SK-N-SH (cell line): ENCODE results near the gene TBX19.

Experiments
- CTCF ChIP-seq: fragments of 200-600 bp; sonication (generic); IDR thresholded peaks from 2 replicates; pipeline ENCODE4 v1.6.1; 2017; ENCODE audit warnings: antibody characterized with exemption, mild to moderate bottlenecking, moderate library complexity
- EP300 ChIP-seq, 2 experiments: IDR thresholded peaks; 2 replicates each; pipeline versions ENCODE4 v1.4.0 to v1.6.1; 2012; ENCODE audit warnings: borderline replicate concordance in 1 of 2, low read depth in 1 of 2, low read length in 1 of 2
- FOXJ3 ChIP-seq: sonication (generic); formaldehyde crosslinking; IDR thresholded peaks from 2 replicates; pipeline ENCODE4 v1.5.1; 2020; ENCODE audit warnings: mild to moderate bottlenecking, missing genetic modification reagents
- GATA2 ChIP-seq: sonication (generic); formaldehyde crosslinking; IDR thresholded peaks from 2 replicates; pipeline ENCODE4 v1.5.0; 2020; ENCODE audit warnings: mild to moderate bottlenecking, missing genetic modification reagents
- MXI1 ChIP-seq: IDR thresholded peaks from 2 replicates; pipeline ENCODE4 v1.6.1; 2012; ENCODE audit warnings: mild to moderate bottlenecking, low read depth, low read length, improper control_type of control experiment
- NFIC ChIP-seq: IDR thresholded peaks from 2 replicates; pipeline ENCODE4 v1.4.0; 2012; ENCODE audit warnings: borderline replicate concordance
- PBX3 ChIP-seq: IDR thresholded peaks from 2 replicates; pipeline ENCODE4; 2012
- POLR2AphosphoS5 ChIP-seq: IDR thresholded peaks from 2 replicates; pipeline ENCODE4 v1.6.1; 2012; ENCODE audit warnings: low read depth, low read length
- REST ChIP-seq: IDR thresholded peaks from 2 replicates; pipeline ENCODE4 v1.6.1; 2012; ENCODE audit warnings: mild to moderate bottlenecking, low read depth, low read length, moderate library complexity
- RFX5 ChIP-seq: IDR thresholded peaks from 2 replicates; pipeline ENCODE4 v1.6.1; 2012; ENCODE audit warnings: mild to moderate bottlenecking, improper control_type of control experiment, low read length
- SIN3A ChIP-seq: IDR thresholded peaks from 2 replicates; pipeline ENCODE4 v1.6.1; 2012; ENCODE audit warnings: low read depth, mild to moderate bottlenecking, low read length, moderate library complexity, borderline replicate concordance
- SMC3 ChIP-seq: IDR thresholded peaks from 2 replicates; pipeline ENCODE4 v1.6.1; 2012; ENCODE audit warnings: low read depth, low read length, improper control_type of control experiment

GRCh38 chr1:168256164-168256563, 24.5 kb upstream of the TBX19 start:
- TF ChIP-seq CTCF (no peak), REST (no peak), RFX5 (no peak), EP300 (IDR thresholded peaks at IDR 0.05; ENCODE audit: borderline replicate concordance in 1 of 2, low read depth in 1 of 2, low read length in 1 of 2) (no peak), GATA2 (CRISPR knock-in tag) (no peak), MXI1 (no peak), SMC3 (no peak), NFIC (no peak), PBX3 (no peak), SIN3A (no peak), POLR2AphosphoS5 (no peak), FOXJ3 (CRISPR knock-in tag) (no peak)
